ENCODE data around the gene CAB39L. TPM values are rescaled to one million over a fixed set of nuclear protein-coding genes. Genes with fewer than 3 reads are reported as not detected.

CAB39L gene
- total RNA-seq, 1 donor from 2014 or later: 8.8 TPM

DNA sequence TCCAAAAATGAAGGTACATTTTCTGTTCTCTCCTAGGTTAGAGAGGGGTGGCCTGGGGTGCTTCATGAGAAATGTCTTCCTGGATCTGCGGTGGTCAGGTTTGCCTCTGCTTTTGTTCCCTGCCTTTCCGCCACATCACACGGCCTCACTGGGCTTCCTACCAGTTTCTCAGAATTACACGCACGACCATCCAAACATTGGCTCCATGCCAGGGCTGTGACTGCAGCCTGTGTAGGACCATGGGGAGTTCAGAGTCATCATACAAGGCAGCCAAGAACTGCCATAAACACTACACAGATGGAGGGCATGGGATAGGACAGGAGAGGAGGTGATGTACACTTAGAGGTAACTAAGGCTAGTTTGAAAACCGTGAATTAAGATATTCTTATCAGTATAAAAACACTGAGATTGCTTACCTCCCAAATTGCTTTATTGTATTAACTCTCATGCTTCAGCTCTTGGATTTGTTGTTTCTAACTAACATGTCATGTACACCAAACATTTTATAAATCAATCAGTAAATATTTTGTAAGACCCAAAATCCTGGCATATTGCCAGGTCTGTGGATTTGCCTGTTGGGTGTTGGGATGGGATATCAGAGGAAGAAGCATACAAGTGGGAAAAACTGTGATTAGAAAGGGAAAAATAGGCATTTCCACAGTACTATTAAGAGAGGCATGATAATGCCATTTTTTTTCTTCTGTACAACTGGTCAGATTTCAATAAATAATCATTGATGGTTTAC lies 150.9 kb downstream of the CAB39L start:
- no peak for DNase-seq (ENCODE audit: low read depth, low spot score)

DNA sequence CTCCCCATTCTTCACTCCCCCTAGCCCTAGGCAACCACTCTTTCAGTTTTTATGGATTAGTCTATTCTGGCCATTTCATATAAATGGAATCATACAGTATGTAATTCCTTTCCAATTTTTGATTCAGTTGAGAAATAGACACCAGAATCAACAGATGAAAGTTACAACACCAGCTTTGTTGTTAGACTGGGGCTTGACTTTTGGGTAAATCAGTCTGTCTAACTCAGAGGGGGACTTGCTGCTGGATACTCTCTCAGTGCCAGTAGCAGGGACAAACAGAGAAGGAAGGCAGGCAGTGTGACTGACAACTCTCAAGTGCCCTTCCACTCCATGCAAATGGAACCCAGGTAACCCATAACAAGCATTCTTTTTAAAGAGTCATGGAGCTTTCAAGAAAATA lies 155.4 kb downstream of the CAB39L start:
- no peak for DNase-seq (ENCODE audit: low read depth, low spot score)

DNA sequence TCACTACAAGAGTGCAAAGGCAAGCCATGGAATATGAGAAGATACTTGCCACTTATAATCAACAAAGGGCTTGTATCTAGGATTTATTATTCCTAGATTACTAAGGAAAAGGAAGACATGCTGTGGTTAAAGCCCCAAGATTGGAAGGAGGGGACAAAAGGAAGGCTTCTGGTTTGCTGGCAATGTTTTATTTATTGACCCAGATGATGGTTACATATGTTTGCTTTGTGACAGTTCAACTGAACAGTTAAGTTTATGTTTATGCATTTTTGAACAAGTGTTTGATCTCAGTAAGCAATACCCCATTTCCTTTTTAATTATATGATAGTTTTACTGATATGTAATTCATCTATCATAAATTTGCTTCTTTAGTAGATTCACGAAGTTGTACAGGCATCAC lies 155.9 kb downstream of the CAB39L start:
- no peak for DNase-seq (ENCODE audit: low read depth, low spot score)

DNA sequence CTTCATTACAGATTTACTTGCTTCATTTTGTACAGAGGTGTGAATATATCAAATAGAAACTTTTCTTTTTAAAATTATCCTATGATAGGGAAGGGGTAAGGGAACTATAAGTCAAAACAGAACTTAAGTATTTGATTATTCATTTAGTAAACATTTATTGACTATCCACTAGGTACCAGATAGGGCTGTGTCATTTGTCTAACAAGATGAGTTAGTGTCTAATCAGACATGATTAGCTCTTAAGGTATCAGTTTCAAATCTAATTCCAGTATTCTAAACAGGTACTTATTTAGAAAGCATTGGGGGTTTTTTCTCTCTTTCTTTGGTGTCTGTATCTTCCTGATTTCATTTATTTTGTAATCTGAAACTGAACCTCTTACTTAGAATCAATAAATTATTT lies 164.0 kb downstream of the CAB39L start:
- DNase-seq (ENCODE audit: low read depth, low spot score): no peak

DNA sequence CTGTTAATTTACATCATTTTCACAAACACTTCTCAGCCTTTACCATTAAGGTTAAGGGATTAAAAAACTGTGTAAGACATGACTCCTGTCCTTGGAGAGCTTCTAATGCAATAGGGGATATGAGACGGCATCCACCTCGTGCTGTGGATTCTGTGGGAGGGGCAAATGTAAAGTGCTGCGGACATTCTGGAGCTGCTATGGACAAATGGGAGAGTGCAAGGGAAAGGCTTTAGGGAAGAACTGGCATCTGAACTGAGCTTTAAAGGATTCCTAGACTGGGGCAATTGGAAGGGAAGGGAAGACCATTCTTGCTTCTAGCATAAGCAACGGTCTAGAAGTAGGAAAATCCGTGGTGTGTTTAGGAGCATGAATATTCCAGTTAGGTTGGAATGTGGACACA lies 164.8 kb downstream of the CAB39L start:
- DNase-seq (ENCODE audit: low read depth, low spot score): no peak

DNA sequence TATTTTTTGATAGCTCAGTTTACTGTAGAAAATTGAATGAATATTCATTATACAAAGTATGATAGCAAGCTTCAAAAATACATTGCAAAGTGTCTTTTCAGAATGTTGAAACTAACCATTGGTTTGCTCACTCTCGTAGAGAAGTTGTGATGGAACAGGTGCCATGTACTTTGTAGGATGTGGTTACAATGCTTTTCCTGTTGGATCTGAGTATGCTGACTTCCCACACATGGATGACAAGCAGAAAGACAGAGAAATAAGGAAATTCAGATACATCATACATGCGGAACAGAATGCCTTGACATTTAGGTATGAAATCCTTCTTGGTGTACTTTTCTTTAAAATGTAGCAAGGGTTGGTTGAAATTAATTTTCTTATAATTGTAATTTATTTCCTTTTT lies 165.7 kb downstream of the CAB39L start:
- no peak for DNase-seq (ENCODE audit: low read depth, low spot score)

DNA sequence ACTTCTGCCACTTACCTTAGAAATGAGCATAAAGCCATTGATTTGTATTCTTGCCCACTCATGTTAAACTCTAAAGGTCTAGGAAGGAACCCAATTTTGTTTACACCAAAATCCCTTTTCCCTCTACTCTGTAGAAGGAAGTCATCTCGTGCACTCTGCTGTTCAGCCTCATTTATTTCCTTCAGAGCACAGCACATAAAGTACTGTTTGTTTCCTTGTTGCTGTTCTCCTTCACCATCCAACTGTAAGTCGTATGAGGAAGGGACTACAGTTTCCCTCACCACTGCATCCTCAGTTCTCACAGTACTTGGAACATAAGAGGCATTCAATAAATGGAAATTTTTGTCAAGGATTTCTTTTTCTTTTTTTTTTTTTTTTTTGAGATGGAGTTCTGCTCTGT lies 171.6 kb downstream of the CAB39L start:
- no peak for DNase-seq (ENCODE audit: low read depth, low spot score)

DNA sequence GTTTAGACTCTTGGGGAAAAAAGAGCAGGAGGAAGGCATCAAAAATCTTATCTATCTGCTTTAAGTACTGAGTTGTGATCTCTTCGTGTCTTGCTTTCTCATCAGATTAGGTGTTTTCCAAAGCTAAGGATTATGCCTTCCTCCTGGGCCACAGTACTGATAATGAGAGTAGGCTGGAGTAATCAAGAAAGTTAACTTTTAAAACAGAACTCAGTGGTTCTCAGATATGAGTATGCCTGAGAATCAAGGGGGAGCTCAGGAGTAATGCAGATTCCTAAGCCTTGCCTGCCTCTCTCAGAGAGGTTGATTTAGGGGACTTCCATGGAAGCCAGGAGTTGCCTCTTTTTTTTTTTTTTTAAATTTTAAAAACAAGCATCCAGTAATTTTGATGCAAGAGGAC lies 172.6 kb downstream of the CAB39L start:
- DNase-seq (ENCODE audit: low read depth, low spot score): no peak

DNA sequence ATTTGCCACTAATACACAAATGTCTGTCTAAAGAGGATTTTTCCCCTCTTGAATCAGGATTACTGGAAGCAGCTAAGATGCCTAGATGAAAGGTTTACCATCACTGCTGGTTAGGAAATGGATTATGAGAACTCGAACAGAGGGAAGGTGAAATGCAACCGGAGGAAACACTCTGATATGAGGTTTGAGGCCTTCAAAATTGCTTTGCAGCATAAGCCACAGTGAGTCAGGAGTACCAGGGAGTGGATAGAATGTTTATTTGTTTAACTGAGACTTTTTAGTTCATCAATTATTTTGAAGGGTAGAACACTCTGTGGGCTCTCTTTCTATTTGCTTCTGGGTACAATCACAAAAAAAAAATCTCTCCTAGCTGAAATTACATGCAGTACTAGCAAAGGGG lies 178.0 kb downstream of the CAB39L start:
- DNase-seq (ENCODE audit: low read depth, low spot score): no peak

DNA sequence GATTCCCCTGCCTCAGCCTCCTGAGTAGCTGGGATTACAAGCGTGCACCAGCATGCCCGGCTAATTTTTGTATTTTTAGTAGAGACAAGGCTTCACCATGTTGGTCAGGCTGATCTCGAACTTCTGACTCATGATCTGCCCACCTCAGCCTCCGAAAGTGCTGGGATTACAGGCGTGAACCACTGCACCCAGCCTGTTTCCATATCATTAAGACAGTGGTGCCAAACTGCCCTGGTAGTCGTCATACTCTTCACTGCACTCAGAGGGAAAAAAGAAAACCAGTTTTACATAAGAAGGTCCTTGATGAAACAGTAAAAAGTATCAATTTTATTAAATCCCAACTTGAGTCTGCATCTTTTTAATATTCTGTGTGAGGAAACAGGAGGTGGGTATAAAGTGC lies 181.2 kb downstream of the CAB39L start:
- no peak for DNase-seq (ENCODE audit: low read depth, low spot score)

DNA sequence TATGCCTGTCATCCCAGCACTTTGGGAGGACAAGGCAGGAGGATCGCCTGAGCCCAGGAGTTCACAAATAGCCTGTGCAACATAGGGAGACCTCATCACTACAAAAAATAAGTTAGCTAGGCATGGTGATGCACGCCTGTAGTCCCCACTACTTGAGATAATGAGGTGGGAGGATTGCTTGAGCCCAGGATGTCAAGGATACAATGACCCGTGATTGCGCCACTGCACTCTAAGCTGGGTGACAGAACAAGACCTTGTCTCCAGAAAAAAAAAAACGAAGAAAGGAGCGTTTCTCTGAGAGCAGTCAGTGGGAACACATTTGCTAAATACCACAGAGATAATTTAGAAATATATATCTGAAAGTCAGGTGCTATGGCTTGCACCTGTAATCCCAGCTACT lies 184.3 kb downstream of the CAB39L start:
- DNase-seq (ENCODE audit: low read depth, low spot score): no peak

Other genes with a start within 250 kb of the CAB39L start
- not detected in 2 replicates for gene MLNR, start 223.7 kb downstream of the CAB39L start, total RNA-seq
- 2.7 and 4.7 TPM in 2 replicates for gene CDADC1, start 196.1 kb downstream of the CAB39L start, total RNA-seq
- gene SETDB2, start 210 bp upstream of the CAB39L start, total RNA-seq: 3.2 and 4.8 TPM in 2 replicates
- gene PHF11, start 51.9 kb upstream of the CAB39L start, total RNA-seq: 8.8 and 11.2 TPM in 2 replicates
- 19.3 and 22.6 TPM in 2 replicates for gene RCBTB1, start 141.5 kb upstream of the CAB39L start, total RNA-seq
- gene ARL11, start 184.4 kb upstream of the CAB39L start, total RNA-seq: 0.11 and 0.13 TPM in 2 replicates
- gene EBPL, start 247.4 kb upstream of the CAB39L start, total RNA-seq: 101 and 143 TPM in 2 replicates

All from pulmonary artery endothelial cell (primary cell).